Stimulated activated CD8-positive, alpha-beta memory T cell treated with anti-CD3 and anti-CD28 coated beads, Interleukin-15, amount 100 ng/mL, for 24 hours (primary cell): ENCODE data around the gene PHKB.
"Not testable (repeated sequence)": the region's sequence is repeated elsewhere in the genome, so short reads cannot be mapped to it uniquely, and the experiment has no call there.

Experiments
- DNase-seq: peaks from one replicate; pipeline ENCODE4 v3.0.0-alpha.2; 2020; ENCODE audit warnings: low read depth

The PHKB gene

DNA sequence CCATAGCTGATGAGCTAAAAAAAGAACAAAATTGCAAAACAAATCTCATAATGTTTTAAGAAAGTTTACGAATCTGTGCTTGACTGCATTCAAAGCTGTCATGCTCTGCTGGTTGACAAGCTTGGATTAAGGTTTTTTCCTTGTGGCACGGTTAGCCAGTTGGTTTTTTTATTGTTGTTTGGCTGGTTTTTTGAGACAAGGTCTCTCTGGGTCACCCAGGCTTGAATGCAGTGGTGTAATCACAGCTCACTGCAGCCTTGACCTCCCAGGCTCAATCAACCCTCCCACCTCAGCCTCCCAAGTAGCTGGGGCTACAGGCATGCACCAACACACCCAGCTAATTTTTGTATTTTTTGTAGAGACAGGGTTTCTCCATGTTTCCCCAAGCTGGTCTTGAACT is 45.7 kb downstream of the PHKB start:
- no peak for DNase-seq

DNA sequence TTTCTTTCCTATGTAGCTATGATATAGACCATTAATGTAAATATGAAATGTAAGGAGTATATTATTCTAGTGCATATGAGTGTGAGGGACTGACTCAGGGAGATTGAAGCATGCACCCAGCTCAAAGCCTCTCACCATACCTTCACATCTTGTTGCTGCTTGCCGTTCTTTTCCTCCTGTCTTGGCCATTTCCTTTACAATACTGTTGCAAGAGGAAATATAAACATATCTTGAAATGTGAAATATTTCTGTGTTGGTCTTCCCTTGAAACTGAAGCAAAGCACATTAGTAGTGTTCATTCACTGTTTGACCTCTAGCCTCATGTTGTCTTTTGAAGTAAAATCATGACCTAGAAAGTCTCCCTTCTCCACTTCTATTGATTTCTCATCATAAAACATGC is 46.6 kb downstream of the PHKB start:
- no peak for DNase-seq

DNA sequence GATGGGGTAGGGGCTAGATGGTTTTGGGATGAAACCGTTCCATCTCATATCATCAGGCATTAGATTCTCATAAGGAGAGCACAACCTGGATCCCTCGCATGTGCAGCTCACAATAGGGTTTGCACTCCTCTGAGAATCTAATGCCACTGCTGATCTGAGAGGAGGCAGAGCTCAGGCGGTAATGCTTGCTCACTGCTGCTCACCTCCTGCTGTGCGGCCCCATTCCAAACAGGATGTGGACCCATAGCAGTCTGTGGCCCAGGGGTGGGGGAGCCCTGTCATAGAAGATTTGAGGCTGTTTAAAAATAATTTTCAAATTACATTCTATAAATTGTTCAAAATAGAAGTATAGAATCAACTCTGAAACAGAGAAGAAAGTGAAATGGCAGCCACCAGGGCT is 50.8 kb downstream of the PHKB start:
- DNase-seq, result no peak

DNA sequence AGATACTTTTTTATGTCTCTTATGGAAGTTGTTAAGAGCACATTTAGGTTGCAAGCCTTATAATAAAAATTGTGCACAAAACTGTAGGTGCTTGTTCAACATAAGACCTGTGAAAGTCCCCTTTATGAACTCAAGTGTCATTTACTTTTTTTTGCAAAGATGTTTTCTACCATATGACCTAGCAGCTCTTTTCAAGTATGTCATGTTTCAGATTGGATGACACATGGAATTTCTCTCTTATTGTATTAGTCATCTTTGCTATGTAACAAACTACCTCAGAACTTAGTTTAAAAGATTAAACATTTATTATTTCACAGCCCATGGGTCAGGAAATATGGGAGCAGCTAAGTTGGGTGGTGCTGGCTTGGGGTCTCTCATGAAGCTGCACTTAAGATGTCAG is 57.9 kb downstream of the PHKB start:
- no peak for DNase-seq

DNA sequence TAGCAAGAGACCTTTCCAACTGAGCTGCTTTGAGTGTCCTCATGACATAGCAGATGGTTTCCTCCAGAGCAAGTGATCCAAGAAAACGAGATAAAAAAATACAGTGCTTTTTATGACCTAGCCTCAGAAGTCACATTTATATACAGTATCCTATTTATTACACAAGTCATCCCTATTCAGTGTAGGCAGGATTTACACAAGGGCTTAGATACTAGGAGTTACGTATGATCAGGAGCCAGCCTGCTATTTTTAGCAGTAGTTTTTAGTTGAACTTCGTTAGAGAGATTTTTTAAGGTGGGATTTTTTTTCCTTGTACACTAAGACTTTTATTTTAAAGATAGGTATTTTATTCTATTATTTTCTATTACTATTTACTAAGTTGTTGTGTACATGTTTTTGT is 58.4 kb downstream of the PHKB start:
- no peak for DNase-seq

DNA sequence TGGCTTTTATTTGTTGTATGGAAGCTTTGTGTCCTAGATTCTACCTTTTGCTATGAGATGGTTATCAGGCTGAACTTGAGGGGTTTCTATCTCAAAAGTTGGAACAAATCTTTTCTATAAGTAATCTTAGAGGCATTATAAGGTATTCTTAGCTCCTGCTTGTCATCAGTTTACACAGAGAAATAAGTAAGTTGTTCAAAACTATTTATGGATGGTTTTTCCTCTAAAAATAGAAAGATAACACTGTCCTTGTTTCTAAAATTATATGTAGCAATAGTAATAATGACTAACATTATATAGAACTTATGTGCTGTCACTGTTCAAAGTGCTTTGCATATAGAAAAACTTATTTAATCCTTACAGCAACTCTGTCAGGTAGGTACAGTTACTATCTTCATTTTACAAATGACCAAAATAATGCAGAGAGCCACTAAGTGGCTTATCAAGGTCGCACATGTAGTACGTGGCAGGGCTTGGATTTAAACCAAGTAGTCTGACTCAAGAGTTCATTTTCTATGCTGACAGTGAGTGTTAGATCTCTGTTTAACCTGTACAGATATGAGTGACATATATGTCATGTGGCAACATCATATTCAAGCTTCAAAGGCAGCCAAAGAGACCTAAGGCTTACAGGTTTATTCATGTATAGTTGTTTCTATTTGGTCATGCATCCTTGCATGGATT is 59.0 kb downstream of the PHKB start:
- no peak for DNase-seq

DNA sequence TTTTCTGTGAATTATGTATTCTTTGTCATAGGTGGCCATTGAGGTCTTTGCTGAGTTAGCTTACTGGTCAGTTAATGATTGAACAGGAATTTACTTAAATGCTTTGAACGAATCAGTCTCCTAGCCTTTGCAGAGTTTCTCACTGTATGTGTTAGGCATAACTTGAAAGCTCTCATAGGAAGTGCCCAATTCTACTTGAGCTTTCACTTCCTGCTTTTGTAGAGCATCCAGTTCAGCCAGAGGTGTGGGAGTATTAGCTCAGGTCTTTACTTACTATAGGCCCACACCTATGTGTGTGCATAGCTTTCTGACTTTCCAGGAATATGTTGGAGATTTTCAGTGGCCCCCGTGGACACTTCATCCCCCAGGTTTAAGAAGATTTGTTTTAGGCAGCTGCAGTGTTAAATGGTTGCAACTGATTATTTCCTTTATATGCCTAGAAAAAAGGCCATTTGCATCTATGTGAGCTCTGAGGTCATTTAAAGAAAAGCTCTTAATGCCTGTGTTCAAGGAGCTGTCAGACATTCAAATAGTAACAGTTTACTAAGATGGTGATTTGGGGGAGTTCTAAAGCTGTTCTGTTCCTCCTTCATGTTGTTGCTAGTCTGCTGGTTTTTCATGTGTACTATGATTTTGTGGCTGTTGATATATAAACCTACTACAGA is 62.3 kb downstream of the PHKB start:
- DNase-seq, result no peak

DNA sequence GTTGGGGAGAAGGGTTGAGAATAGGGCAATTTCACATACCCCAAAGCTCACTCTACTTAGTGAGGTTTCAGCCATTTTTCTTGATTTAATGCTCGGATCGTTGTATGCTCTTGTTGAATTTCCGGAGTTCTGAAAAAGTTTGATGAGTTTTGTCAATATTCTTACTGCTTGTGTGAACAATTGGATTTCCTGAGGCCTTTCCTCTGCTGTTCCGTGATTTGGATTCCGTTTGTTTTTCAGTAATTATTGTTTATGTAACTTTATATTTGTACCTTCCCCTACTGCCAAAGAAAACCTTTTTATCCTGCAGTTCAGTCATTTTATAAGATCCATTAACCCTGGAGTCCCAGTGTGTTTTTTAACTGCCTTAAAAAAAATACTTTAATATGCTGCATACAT is 62.9 kb downstream of the PHKB start:
- DNase-seq, result no peak

DNA sequence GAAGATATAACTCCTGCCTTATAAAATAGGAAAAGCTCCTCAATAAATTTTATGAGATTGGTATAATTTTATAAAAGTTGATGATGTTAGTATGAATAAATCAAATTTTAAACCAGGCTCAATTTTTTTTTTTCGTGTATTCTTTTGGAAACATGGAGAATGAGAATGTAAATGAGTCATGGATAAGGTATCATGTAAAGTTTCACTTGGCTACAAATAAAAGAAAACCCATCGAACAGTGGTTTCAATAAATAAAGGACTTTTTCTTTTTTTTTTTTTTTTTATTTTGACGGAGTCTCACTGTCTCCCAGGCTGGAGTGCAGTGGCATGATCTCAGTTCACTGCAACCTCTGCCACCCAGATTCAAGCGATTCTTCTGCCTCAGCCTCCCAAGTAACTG is 67.3 kb downstream of the PHKB start:
- no peak for DNase-seq

DNA sequence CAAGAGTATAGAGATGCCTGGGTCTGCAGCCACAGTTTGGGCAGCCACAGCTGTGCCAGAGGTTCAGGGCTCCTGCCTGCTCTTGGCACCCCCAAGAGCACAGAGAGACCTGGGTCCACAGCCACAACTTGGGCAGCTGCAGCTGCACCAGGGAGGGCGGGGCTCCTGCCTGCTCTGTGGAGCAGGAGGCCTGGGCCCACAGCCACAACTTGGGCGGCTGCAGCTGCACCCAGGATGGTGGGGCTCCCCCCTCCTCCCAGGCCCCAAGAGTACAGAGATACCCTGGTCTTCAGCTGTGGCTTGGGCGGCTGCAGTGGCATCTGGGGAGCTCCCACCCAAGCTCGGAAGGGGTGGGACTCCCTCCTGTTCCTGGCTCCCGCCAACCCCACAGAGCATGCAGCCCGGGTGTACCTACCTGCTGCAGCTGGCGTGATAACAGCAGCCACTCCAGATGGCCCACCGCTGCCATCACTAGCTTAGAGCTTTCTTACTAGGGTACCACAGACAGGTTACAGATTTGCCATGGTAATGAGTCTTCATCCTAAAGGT is 72.7 kb downstream of the PHKB start:
- DNase-seq, result no peak

DNA sequence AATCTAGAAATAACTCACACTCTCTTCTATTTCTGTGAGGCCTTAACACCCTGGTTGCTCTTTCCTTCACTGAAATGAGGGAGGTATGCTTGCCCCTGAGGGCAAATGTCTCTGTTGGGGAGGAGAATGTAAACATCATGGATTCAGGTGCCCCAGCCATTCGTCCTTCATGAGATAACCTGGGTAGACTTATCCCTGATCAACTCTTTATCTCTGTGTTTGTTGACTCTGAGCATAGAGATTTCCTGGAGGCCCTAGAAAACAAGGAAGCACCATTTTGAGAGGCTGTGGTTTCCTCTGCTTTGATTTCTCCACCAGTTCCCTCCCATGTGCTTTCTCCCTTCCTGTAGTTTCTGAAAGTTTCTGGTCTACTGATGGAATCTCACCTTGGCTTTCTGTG is 77.3 kb downstream of the PHKB start:
- no peak for DNase-seq

DNA sequence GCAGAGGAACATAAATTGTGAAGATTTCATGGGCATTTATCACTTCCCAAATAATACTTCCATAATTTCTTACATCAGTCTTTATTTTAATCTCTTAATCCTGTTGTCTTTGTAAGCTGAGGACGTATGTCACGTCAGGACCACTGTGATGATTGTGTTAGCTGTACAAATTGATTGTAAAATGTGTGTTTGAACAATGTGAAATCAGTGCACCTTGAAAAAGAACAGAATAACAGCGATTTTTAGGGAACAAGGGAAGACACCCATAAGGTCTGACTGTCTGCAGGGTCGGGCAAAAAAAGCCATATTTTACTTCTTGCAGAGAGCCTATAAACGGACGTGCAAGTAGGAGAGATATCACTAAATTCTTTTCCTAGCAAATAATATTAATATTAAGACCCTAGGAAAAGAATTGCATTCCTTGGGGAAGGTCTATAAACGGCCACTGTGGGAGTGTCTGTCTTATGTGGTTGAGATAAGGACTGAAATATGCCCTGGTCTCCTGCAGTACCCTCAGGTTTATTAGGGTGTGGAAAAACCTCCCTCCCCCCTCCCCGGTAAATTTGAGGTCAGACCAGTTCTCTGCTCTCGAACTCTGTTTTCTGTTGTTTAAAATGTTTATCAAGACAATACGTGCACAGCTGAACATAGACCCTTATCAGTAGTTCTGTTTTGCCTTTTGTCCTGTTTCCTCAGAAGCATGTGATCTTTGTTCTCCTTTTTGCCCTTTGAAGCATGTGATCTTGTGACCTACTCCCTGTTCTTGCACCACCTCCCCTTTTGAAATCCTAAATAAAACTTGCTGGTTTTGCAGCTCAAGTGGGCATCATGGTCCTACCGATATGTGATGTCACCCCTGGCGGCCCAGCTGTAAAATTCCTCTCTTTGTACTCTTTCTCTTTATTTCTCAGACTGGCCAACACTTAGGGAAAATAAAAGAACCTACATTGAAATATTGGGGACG is 78.9 kb downstream of the PHKB start:
- not testable (repeated sequence) for DNase-seq

DNA sequence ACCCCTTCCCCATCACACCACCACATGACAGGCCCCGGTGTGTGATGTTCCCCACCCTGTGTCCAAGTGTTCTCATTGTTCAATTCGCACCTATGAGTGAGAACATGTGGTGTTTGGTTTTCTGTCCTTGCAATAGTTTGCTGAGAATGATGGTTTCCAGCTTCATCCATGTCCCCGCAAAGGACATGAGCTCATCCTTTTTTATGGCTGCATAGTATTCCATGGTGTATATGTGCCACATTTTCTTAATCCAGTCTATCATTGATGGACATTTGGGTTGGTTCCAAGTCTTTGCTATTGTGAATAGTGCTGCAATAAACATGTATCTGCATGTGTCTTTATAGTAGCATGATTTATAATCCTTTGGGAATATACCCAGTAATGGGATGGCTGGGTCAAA is 80.0 kb downstream of the PHKB start:
- DNase-seq, result not testable (repeated sequence)

DNA sequence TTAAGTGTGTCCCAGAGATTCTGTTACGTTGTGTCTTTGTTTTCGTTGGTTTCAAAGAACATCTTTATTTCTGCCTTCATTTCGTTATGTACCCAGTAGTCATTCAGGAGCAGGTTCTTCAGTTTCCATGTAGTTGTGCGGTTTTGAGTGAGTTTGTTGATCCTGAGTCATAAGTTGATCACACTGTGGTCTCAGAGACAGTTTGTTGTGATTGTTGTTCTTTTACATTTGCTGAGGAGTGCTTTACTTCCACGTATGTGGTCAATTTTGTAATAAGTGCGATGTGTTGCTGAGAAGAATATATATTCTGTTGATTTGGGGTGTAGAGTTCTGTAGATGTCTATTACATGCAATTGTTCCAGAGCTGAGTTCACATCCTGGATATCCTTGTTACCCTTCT is 83.1 kb downstream of the PHKB start:
- DNase-seq, result not testable (repeated sequence)

DNA sequence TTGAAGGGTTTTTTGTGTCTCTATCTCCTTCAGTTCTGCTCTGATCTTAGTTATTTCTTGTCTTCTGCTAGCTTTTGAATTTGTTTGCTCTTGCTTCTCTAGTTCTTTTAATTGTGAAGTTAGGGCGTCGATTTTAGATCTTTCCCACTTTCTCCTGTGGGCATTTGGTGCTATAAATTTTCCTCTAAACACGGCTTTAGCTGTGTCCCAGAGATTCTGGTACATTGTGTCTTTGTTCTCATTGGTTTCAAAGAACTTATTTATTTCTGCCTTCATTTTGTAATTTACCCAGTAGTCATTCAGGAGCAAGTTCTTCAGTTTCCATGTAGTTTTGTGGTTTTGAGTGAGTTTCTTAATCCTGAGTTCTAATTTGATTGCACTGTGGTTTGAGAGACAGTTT is 90.1 kb downstream of the PHKB start:
- DNase-seq, result not testable (repeated sequence)

DNA sequence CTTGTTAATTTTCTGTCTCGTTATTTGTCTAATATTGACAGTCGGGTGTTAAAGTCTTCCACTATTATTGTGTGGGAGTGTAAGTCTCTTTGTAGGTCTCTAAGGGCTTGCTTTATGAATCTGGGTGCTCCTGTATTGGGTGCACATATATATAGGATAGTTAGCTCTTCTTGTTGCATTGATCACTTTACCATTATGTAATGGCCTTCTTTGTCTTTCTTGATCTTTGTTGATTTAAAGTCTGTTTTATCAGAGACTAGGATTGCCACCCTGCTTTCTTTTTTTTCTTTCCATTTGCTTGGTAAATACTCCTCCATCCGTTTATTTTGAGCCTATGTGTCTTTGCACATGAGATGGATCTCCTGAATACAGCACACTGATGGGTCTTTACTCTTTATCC is 90.6 kb downstream of the PHKB start:
- DNase-seq, result not testable (repeated sequence)

DNA sequence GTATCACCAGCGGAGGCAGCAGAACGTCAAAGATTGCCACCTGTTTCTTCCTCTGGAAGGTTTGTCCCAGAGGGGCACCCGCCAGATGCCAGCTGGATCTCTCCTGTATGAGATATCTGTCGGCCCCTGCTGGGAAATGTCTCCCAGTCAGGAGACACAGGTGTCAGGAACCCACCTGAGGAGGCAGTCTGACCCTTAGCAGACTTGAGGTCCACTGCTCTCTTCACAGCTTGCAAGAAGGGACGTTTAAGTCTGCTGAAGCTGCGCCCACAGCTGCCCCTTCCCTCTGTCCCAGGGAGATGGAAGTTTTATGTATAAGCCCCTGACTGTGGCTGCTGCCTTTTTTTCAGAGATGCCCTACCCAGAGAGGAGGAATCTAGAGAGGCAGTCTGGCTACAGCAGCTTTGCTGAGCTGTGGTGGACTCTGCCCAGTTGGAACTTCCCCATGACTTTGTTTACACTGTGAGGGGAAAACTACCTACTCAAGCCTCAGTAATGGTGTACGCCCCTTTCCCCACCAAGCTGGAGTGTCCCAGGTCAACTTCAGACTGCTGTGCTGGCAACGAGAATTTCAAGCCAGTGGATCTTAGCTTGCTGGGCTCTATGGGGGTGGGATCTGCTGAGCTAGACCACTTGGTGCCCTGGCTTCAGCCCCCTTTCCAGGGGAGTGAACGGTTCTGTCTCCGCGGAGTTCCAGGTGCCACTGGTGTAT is 92.9 kb downstream of the PHKB start:
- no peak for DNase-seq

DNA sequence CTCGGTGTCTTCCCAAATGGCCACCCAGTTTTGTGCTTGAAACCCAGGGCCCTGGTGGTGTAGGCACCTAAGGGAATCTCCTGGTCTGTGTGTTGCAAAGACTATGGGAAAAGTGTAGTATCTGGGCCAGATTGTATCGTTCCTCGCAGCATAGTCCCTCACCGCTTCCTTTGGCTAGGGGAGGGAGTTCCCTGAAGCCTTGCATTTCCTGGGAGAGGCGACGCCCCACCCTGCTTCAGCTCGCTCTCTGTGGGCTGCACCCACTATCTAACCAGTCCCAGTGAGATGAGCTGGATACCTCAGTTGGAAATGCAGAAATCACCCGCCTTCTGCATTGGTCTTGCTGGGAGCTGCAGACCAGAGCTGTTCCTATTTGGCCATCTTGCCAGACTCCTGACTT is 93.5 kb downstream of the PHKB start:
- DNase-seq, result not testable (repeated sequence)

DNA sequence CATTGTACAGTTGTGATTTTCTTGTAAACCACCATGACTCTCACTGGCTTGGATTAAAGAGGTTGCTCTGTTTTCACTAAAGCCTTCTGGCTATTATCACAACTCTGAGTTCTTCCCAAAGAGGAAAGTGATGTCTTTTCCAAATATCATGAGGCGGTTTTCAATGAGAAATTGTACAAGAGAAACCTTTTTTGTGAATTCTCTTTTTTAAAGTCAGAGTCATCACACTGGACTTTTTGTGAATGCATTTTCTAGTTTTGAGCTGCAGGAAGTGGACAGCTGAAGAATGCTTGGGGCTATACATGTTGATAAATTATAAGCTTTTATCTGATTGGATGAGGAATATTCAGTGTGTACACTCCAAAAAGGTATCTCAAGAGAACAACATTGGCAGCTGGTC is 100.2 kb downstream of the PHKB start:
- DNase-seq, result no peak

DNA sequence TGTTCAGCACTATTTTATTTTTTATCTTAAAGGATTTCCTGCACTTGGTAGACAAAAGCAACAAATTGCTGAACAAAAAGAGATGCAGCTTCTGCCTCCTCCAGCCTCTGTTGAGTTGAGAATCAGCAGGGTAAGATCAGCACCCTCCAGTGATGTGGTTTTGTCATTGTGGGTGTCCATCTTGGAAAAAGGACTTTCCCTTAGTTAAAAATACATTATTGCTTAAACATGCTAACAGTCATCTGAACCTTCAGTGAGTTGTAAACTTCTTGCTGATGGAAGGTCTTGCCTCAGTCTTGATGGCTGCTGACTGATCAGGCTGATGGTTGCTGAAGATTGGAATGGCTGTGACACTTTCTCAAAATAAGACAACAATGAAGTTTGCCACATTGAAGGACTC is 101.2 kb downstream of the PHKB start:
- DNase-seq, result no peak

DNA sequence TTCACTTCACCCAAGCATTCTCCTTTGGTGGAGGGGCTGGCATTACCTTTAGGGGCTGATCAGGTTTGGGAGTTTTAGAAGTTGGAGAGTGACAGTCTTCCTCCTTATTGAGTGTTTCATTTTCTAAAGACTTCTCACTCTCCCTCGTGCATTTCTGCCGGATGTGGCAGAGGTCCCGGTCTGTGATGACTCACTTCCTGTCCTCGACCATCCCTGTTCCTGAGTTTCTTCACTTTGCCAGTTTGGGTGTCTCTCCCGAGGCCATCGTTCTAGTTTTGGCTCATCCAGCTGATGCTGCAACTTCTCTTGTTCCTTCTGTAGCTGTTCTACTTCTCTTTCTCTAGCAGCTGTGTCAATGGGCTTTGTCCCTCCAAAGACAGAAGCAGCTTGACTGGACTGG is 104.3 kb downstream of the PHKB start:
- DNase-seq, result no peak

DNA sequence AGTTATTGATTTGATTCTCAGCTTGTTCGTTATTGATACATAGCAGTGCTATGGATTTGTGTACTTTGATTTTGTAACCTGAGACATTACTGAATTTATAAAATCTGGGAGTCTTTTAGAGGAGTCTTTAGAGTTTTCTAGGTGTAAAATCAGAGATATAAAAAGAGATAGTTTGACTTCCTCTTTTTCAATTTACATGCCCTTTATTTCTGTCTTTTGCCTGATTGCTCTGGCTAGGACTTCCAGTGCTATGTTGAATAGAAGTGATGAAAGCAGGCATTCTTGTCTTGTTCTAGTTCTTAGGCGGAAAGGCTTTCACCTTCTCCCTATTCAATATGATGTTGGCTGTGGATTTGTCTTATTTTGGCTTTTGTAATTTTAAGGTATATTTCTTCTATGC is 106.2 kb downstream of the PHKB start:
- no peak for DNase-seq
